CD14-positive monocyte (primary cell): ENCODE data around the gene GPER1. TPM values are rescaled to one million over a fixed set of nuclear protein-coding genes. Genes with fewer than 3 reads are reported as not detected.
"Not testable (repeated sequence)": the region's sequence is repeated elsewhere in the genome, so short reads cannot be mapped to it uniquely, and the experiment has no call there.

Experiments used
- DNase-seq, 3 donors: peaks; one replicate each; pipeline ENCODE4 v3.0.0-alpha.2; 2011 to 2022
- H2AFZ ChIP-seq: 2 replicates; pipeline ENCODE4 v1.6.0; 2012; ENCODE audit warnings: mild to moderate bottlenecking, low read depth, low read length, inconsistent platforms; ENCODE audit not compliant: insufficient read depth, poor library complexity, severe bottlenecking
- H3K27ac ChIP-seq, 2 donors: 1 replicate in 1 of 2; 2 replicates in 1 of 2; pipeline ENCODE4 v1.5.1; 2012 to 2013; ENCODE audit warnings: low read length in 2 of 2, control low read depth in 1 of 2, inconsistent platforms in 1 of 2, low read depth in 1 of 2, mild to moderate bottlenecking in 1 of 2
- H3K27me3 ChIP-seq, 2 donors: one replicate each; pipeline versions ENCODE4 v1.6.0 to v1.6.1; 2011 to 2013; ENCODE audit warnings: low read length in 2 of 2; ENCODE audit not compliant: control insufficient read depth in 2 of 2, insufficient read depth in 2 of 2
- H3K36me3 ChIP-seq, 2 donors: replicated peaks in 1 of 2; 1 replicate in 1 of 2; 2 replicates in 1 of 2; pipeline versions ENCODE4 v1.5.1 to v1.6.1; 2012 to 2013; ENCODE audit warnings: low read length in 2 of 2, control low read depth in 1 of 2, inconsistent platforms in 1 of 2, mild to moderate bottlenecking in 1 of 2; ENCODE audit not compliant: insufficient read depth in 2 of 2, control insufficient read depth in 1 of 2
- H3K4me1 ChIP-seq, 2 donors: 1 replicate in 1 of 2; 2 replicates in 1 of 2; pipeline versions ENCODE4 v1.5.1 to v1.6.1; 2012 to 2013; ENCODE audit warnings: low read length in 2 of 2, control low read depth in 1 of 2, inconsistent platforms in 1 of 2, mild to moderate bottlenecking in 1 of 2, moderate library complexity in 1 of 2; ENCODE audit not compliant: insufficient read depth in 2 of 2, control insufficient read depth in 1 of 2
- H3K4me2 ChIP-seq: replicated peaks from 2 replicates; pipeline ENCODE3; 2012; ENCODE audit warnings: low read length, moderate library complexity, mild to moderate bottlenecking; ENCODE audit not compliant: poor library complexity, severe bottlenecking; ENCODE audit errors: extremely low read depth
- H3K4me3 ChIP-seq, 3 experiments: fragments of 200-600 bp in 1 of 3; sonication (generic) in 1 of 3; replicated peaks in 1 of 3; 1 replicate in 2 of 3; 2 replicates in 1 of 3; pipeline ENCODE4 v1.5.1; 2011 to 2013; ENCODE audit warnings: low read length in 3 of 3, mild to moderate bottlenecking in 3 of 3, control low read depth in 2 of 3, low read depth in 2 of 3, inconsistent platforms in 1 of 3, moderate library complexity in 1 of 3
- H3K79me2 ChIP-seq: 2 replicates; pipeline ENCODE4 v1.6.0; 2012; ENCODE audit warnings: mild to moderate bottlenecking, control low read depth, inconsistent platforms, low read length, moderate library complexity; ENCODE audit not compliant: insufficient read depth
- H3K9ac ChIP-seq: 2 replicates; pipeline ENCODE4 v1.6.0; 2017; ENCODE audit warnings: low read length, mild to moderate bottlenecking; ENCODE audit not compliant: insufficient read depth, poor library complexity, severe bottlenecking
- H3K9me3 ChIP-seq, 2 donors: replicated peaks in 1 of 2; 1 replicate in 1 of 2; 2 replicates in 1 of 2; pipeline versions ENCODE4 v1.5.1 to v1.6.1; 2012 to 2013; ENCODE audit warnings: low read length in 2 of 2, control low read depth in 1 of 2; ENCODE audit not compliant: control insufficient read depth in 1 of 2, insufficient read depth in 1 of 2
- H4K20me1 ChIP-seq: 2 replicates; pipeline ENCODE4 v1.6.0; 2012; ENCODE audit warnings: mild to moderate bottlenecking, low read length, control low read depth, moderate library complexity; ENCODE audit not compliant: insufficient read depth
- H3K27ac Mint-ChIP-seq, 7 donors: one replicate each; pipeline ENCODE4 v1.8.0; 2020; ENCODE audit warnings: mild to moderate bottlenecking in 7 of 7, mixed read lengths in 7 of 7, moderate library complexity in 6 of 7, inconsistent platforms in 2 of 7
- H3K27me3 Mint-ChIP-seq, 3 donors: one replicate each; pipeline ENCODE4 v1.8.0; 2021 to 2022; ENCODE audit warnings: low read depth in 3 of 3, mild to moderate bottlenecking in 3 of 3, mixed read lengths in 3 of 3, moderate library complexity in 3 of 3, inconsistent platforms in 1 of 3
- H3K36me3 Mint-ChIP-seq, 2 donors: one replicate each; pipeline ENCODE4 v1.8.0; 2020; ENCODE audit warnings: mixed read lengths in 2 of 2, inconsistent platforms in 1 of 2, mild to moderate bottlenecking in 1 of 2
- H3K4me1 Mint-ChIP-seq: one replicate; pipeline ENCODE4 v1.8.0; 2020; ENCODE audit warnings: mild to moderate bottlenecking, mixed read lengths
- H3K4me3 Mint-ChIP-seq, 2 donors: one replicate each; pipeline ENCODE4 v1.8.0; 2020; ENCODE audit warnings: mild to moderate bottlenecking in 2 of 2, mixed read lengths in 2 of 2, moderate library complexity in 1 of 2
- H3K9me3 Mint-ChIP-seq, 7 donors: one replicate each; pipeline ENCODE4 v1.8.0; 2020 to 2022; ENCODE audit warnings: mixed read lengths in 7 of 7, mild to moderate bottlenecking in 6 of 7, moderate library complexity in 6 of 7, inconsistent platforms in 2 of 7
- WGBS: methylation state at CpG from one replicate; pipeline ENCODE4 v1.1.5; 2013; ENCODE audit warnings: missing lambda C conversion rate; ENCODE audit not compliant: insufficient coverage; 5-methylcytosine and 5-hydroxymethylcytosine counted together
- intact Hi-C, 2 donors: fragments of 100-400 bp; cut with micrococcal nuclease; formaldehyde crosslinking; loops; one replicate each; pipeline versions ENCODE4 v1.15.0 to v1.15.1; 2023
- polyA plus RNA-seq, 3 donors: library from polyadenylated mRNA; depleted of rRNA in 1 of 3; unstranded in 2 of 3; stranded (reverse) in 1 of 3; fragments of 300-500 nt in 2 of 3; fragments of >200 nt in 1 of 3; fragmentation: Illumina TruSeq in 2 of 3; gene quantifications; 1 replicate in 2 of 3; 2 replicates in 1 of 3; pipeline ENCODE4 v1.2.3, GENCODE V29; 2012 to 2021
- TF ChIP-seq, protein P1 (sequence below): fragments of 200-600 bp; IDR thresholded peaks from one replicate; pipeline ENCODE4 v1.8.0; 2022; ENCODE audit warnings: antibody characterized with exemption, mild to moderate bottlenecking

GPER1 gene
- polyA plus RNA-seq, 3 donors, result 0.35 to 10.0 (median 4.1) TPM

DNA sequence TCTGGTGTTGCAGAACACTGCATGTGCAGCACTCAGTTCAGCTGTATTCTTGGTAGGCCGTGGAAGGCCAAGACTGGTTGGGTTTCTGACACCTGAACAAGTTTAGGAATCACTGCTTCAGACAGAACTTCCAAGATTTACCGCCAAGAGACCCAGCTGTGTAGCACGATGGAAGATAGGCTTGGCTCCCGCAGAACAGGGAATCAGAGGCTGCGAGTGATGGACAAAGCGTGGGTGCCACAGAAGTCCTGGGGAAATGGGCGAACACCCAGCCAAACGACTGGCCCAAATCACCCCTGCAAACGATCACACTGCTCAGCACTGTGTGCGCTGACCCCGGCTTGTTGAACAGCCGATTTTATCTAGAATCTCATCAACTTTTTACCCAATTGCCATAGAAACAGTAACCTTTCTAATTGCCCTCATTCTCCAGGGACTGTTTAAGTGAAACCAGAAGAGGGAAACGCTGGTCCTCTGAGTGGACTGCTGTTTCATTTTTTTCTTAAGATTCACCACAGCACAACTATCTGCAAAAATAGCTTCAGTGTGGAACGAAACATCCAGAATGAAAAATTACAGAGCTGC lies 54.2 kb downstream of the GPER1 start:
- Mint-ChIP-seq H3K36me3 (no peaks in the 10 kb centered on the region), H3K9me3 (peaks cover 0 to 2% (median 0%) of the 10 kb centered on the region in 7 donors), H3K4me1 (peaks cover 14% of the 10 kb centered on the region), H3K27ac (no peak overlapping the region), H3K27me3 (peaks cover 0 to 6% (median 5%) of the 10 kb centered on the region in 3 donors), H3K4me3 (peak overlapping the region in 1 of 2 donors; percentile 20)
- Histone ChIP-seq H3K4me3 (no peak overlapping the region), H3K79me2 (no peaks in the 10 kb centered on the region), H3K9me3 (no peaks in the 10 kb centered on the region), H3K27me3 (no peaks in the 10 kb centered on the region), H2AFZ (no peak overlapping the region), H3K4me2 (no peak overlapping the region), H3K4me1 (peaks cover 11 to 16% of the 10 kb centered on the region in 2 donors), H4K20me1 (no peaks in the 10 kb centered on the region), H3K36me3 (no peaks in the 10 kb centered on the region), H3K27ac (no peak overlapping the region), H3K9ac (no peak overlapping the region)
- intact Hi-C loops, result loop anchor here in 1 of 2 donors (5.0 kb wide), 1 partner anchor 55 kb away; the partner anchor contains the start of gene GPER1
- 96% methylated on average over 13 of the region's 14 CpGs for WGBS
- TF ChIP-seq, protein P1, sequence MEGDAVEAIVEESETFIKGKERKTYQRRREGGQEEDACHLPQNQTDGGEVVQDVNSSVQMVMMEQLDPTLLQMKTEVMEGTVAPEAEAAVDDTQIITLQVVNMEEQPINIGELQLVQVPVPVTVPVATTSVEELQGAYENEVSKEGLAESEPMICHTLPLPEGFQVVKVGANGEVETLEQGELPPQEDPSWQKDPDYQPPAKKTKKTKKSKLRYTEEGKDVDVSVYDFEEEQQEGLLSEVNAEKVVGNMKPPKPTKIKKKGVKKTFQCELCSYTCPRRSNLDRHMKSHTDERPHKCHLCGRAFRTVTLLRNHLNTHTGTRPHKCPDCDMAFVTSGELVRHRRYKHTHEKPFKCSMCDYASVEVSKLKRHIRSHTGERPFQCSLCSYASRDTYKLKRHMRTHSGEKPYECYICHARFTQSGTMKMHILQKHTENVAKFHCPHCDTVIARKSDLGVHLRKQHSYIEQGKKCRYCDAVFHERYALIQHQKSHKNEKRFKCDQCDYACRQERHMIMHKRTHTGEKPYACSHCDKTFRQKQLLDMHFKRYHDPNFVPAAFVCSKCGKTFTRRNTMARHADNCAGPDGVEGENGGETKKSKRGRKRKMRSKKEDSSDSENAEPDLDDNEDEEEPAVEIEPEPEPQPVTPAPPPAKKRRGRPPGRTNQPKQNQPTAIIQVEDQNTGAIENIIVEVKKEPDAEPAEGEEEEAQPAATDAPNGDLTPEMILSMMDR, result no peak
- DNase-seq, result no peak

DNA sequence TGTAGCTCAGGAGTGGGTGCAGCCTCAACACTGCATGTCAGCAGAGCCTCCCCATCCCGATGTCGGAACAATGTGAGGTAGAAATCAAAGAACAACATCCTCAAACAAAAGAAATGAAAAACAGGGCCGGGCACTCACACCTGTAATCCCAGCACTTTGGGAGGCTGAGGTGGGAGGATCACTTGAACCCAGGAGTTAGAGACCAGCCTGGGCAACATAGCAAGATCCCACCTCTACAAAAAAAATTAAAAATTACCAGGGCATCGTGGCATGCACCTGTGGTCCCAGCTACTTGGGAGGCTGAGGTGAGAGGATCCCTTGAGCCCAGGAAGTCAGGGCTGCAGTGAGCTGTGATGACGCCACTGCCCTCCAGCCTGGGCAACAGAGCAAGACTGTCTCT lies 55.1 kb downstream of the GPER1 start:
- not testable (repeated sequence) for H3K4me1 Mint-ChIP-seq, DNase-seq, H3K36me3 Mint-ChIP-seq, H3K27me3 Mint-ChIP-seq, H3K27ac ChIP-seq, H3K27ac Mint-ChIP-seq, H3K36me3 ChIP-seq, H3K27me3 ChIP-seq, H4K20me1 ChIP-seq, H2AFZ ChIP-seq, H3K4me3 ChIP-seq, H3K9me3 ChIP-seq, H3K79me2 ChIP-seq, H3K9ac ChIP-seq, H3K9me3 Mint-ChIP-seq, H3K4me3 Mint-ChIP-seq, H3K4me2 ChIP-seq
- H3K4me1 ChIP-seq, result peaks cover 5 to 10% of the 10 kb centered on the region in 2 donors
- 100% methylated on average over 1 of the region's 5 CpGs for WGBS
- intact Hi-C loops, result loop anchor here in 1 of 2 donors (5.0 kb wide), 1 partner anchor 56 kb away; the partner anchor contains the start of gene GPER1

Other genes with a start within 250 kb of the GPER1 start
- gene GET4, start 211.6 kb upstream of the GPER1 start, polyA plus RNA-seq, result 10 to 100 TPM; 20.1 to 36.8 (median 25.5) TPM
- 100 to 1,000 TPM in 1 of 3 donors, 10 to 100 TPM in 2; 49.1 to 117 (median 72.2) TPM for gene ADAP1, start 133.4 kb upstream of the GPER1 start, polyA plus RNA-seq
- 10 to 100 TPM in 1 of 3 donors, 1 to 10 TPM in 2; 7.4 to 15.0 (median 7.6) TPM for gene COX19, start 112.6 kb upstream of the GPER1 start, polyA plus RNA-seq
- gene CYP2W1, start 104.9 kb upstream of the GPER1 start, polyA plus RNA-seq, result not detected
- under 1 TPM; 0.48 to 0.92 (median 0.48) TPM for gene GPR146, start 43.6 kb upstream of the GPER1 start, polyA plus RNA-seq
- gene ZFAND2A, start 72.1 kb downstream of the GPER1 start, polyA plus RNA-seq, result 100 to 1,000 TPM in 1 of 3 donors, 10 to 100 TPM in 2; 30.6 to 126 (median 35.1) TPM
- not detected for gene UNCX, start 144.8 kb downstream of the GPER1 start, polyA plus RNA-seq